Activated CD4-positive, alpha-beta T cell treated with anti-CD3 and anti-CD28 coated beads, Interleukin-2, amount 10 ng/mL, durations not matched to agents 24 days and 14 days (primary cell): Measurements from ENCODE around the gene NCAN. TPM values are rescaled to one million over a fixed set of nuclear protein-coding genes. Genes with fewer than 3 reads are reported as not detected.

Experiments used
- DNase-seq: peaks from one replicate; pipeline ENCODE4 v3.0.0; 2022
- H3K27ac Mint-ChIP-seq: one replicate; pipeline ENCODE4 v1.8.0; 2022; ENCODE audit warnings: mild to moderate bottlenecking, mixed read lengths
- H3K27me3 Mint-ChIP-seq: one replicate; pipeline ENCODE4 v1.8.0; 2022; ENCODE audit warnings: mixed read lengths
- H3K36me3 Mint-ChIP-seq: one replicate; pipeline ENCODE4 v1.8.0; 2022; ENCODE audit warnings: low read depth, mild to moderate bottlenecking, mixed read lengths
- H3K4me1 Mint-ChIP-seq: one replicate; pipeline ENCODE4 v1.8.0; 2021; ENCODE audit warnings: mixed read lengths
- H3K4me3 Mint-ChIP-seq: one replicate; pipeline ENCODE4 v1.8.0; 2022; ENCODE audit warnings: mild to moderate bottlenecking, moderate library complexity, mixed read lengths
- H3K9me3 Mint-ChIP-seq: one replicate; pipeline ENCODE4 v1.8.0; 2021; ENCODE audit warnings: mixed read lengths
- intact Hi-C: fragments of 100-400 bp; cut with micrococcal nuclease; formaldehyde crosslinking; loops from one replicate; pipeline ENCODE4 v1.15.1; 2023
- total RNA-seq: library from RNA; stranded (reverse); gene quantifications from 2 replicates; pipeline ENCODE4 v1.2.3, GENCODE V29; 2022

Gene NCAN
- total RNA-seq, 1 donor from 2014 or later: not detected

DNA sequence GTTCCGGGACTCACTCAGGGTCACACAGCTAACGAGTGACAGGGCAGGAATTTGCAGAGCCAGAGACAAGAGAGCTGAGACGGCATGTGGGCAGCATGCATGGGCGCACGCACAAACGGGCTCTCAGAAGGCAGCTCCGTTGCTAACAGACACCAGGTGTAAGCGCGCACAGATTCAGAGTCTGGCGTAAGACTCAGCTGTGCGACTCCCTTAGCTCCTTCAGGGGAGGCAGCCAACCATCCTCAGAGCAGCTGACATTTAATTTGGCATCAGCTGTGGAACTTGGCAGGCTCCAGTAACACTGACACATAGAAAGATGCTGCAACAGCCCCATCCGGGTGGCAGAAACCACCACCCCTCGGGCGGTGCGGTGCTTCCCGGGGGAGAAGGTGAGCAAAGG, 68.8 kb downstream of the NCAN start:
- DNase-seq: no peak
- intact Hi-C loops: no loop called here
- no peaks in the 10 kb centered on the region for H3K27me3 Mint-ChIP-seq
- no peak overlapping the region for H3K27ac Mint-ChIP-seq
- H3K4me1 Mint-ChIP-seq: no peaks in the 10 kb centered on the region
- peaks cover 28% of the 10 kb centered on the region for H3K36me3 Mint-ChIP-seq
- H3K9me3 Mint-ChIP-seq: peaks cover 3% of the 10 kb centered on the region
- no peak overlapping the region for H3K4me3 Mint-ChIP-seq

GRCh38 chr19:19285686-19286085, 73.9 kb downstream of the NCAN start:
- Mint-ChIP-seq H3K27ac (no peak overlapping the region), H3K4me3 (no peak overlapping the region), H3K4me1 (no peaks in the 10 kb centered on the region), H3K27me3 (no peaks in the 10 kb centered on the region), H3K36me3 (peaks cover 39% of the 10 kb centered on the region), H3K9me3 (peaks cover 3% of the 10 kb centered on the region)
- no peak for DNase-seq
- intact Hi-C loops: no loop called here

DNA sequence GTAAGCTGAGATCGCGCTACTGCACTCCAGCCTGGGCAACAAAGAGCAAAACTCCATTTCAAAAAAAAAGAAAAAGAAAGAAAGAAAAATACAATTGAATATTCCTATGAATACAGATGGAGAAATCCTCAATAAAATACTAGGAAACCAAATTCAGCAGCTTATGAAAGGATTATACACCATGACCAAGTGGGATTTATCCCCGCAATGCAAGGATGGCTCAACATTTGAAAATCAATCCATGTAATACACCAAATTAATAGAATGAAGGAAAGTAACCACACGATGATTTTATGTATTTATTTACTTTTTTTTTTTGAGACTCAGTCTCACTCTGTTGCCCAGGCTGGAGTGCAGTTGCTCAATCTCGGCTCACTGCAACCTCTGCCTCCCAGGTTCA, 80.8 kb downstream of the NCAN start:
- no peaks in the 10 kb centered on the region for H3K9me3 Mint-ChIP-seq
- H3K27ac Mint-ChIP-seq: no peak overlapping the region
- H3K36me3 Mint-ChIP-seq: peaks cover 58% of the 10 kb centered on the region
- no peak overlapping the region for H3K4me3 Mint-ChIP-seq
- no peak for DNase-seq
- no peaks in the 10 kb centered on the region for H3K27me3 Mint-ChIP-seq
- intact Hi-C loops: no loop called here
- no peaks in the 10 kb centered on the region for H3K4me1 Mint-ChIP-seq

DNA sequence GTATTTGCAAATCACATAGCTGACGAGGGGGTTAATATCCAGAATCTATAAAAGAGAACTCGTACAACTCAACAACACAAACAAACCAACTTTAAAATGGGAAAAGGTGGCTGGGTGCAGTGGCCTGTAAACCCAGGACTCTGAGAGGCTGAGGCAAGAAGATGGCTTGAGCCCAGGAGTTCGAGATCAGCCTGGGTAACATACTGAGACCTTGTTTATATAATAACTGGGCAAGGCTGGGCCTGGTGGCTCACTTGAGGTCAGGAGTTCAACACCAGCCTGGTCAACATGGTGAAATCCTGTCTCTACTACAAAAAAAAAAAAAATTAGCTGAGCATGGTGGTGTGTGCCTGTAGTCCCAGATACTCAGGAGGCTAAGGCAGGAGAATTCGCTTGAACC, 83.2 kb downstream of the NCAN start:
- H3K9me3 Mint-ChIP-seq: no peaks in the 10 kb centered on the region
- H3K36me3 Mint-ChIP-seq: peaks cover 56% of the 10 kb centered on the region
- H3K27ac Mint-ChIP-seq: no peak overlapping the region
- no peak overlapping the region for H3K4me3 Mint-ChIP-seq
- no peaks in the 10 kb centered on the region for H3K4me1 Mint-ChIP-seq
- intact Hi-C loops: no loop called here
- no peak for DNase-seq
- H3K27me3 Mint-ChIP-seq: no peaks in the 10 kb centered on the region

DNA sequence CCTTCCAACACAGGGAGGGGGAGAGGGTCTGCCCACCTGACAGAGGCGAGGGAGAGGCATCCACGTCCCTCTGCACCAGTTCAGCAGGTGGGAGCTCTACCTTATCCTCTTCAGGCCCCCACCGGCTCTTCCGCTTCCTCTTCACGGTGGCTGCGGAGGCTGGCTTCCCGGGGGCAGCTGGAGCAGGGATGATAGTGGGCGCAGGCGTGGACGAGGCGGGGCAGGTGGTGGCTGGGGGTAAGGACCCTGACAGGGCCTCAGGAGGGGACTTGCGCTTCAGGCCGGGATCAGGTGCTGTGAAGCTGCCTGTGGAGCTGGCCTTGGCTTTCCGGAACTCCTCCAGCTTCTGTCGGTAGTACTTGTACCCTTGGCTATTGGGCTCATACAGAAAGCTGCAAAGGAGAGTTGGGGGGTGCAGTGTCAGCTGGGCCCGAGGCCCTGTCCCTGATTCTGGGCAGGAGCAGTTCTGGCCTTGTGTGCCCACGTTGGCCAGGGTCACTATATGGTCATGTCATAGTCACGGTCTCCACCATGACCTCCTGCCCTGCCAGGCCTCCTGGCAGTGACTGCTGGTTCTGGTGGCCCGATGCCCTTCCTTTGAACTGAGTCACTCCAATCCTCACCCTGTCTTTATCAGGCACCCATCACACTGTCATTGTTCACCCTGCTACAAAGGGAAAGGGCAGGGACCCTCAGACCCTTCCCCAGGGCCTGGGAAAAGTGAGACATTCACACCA, 85.4 kb downstream of the NCAN start:
- Mint-ChIP-seq H3K4me1 (no peaks in the 10 kb centered on the region), H3K27ac (no peak overlapping the region), H3K27me3 (no peaks in the 10 kb centered on the region), H3K36me3 (peaks cover 48% of the 10 kb centered on the region), H3K9me3 (no peaks in the 10 kb centered on the region), H3K4me3 (no peak overlapping the region)
- DNase-seq: no peak
- intact Hi-C loops: no loop called here

- peaks cover 44% of the 10 kb centered on the region for H3K36me3 Mint-ChIP-seq
- no peaks in the 10 kb centered on the region for H3K27me3 Mint-ChIP-seq
- no peak overlapping the region for H3K27ac Mint-ChIP-seq
These were observed 86.0 kb downstream of the NCAN start for GRCh38 chr19:19297759-19298158.

GRCh38 chr19:19300613-19301012, 88.9 kb downstream of the NCAN start:
- DNase-seq: no peak
- intact Hi-C loops: no loop called here
- Mint-ChIP-seq H3K4me3 (no peak overlapping the region), H3K27me3 (no peaks in the 10 kb centered on the region), H3K9me3 (no peaks in the 10 kb centered on the region), H3K36me3 (peaks cover 30% of the 10 kb centered on the region), H3K27ac (no peak overlapping the region), H3K4me1 (no peaks in the 10 kb centered on the region)

More at GRCh38 chr19:19297759-19298158, 86.0 kb downstream of the NCAN start:
- Mint-ChIP-seq H3K9me3 (no peaks in the 10 kb centered on the region), H3K4me3 (no peak overlapping the region), H3K4me1 (no peaks in the 10 kb centered on the region)
- DNase-seq: no peak
- intact Hi-C loops: no loop called here

Other genes with a start within 250 kb of the NCAN start
- 114 and 128 TPM in 2 replicates for gene SUGP2, start 178.4 kb upstream of the NCAN start, total RNA-seq
- 57.7 and 61.9 TPM in 2 replicates for gene ARMC6, start 178.4 kb upstream of the NCAN start, total RNA-seq
- 8.0 and 8.1 TPM in 2 replicates for gene SLC25A42, start 148.0 kb upstream of the NCAN start, total RNA-seq
- gene TMEM161A, start 73.5 kb upstream of the NCAN start, total RNA-seq: 40.7 and 44.1 TPM in 2 replicates
- 2.9 and 3.0 TPM in 2 replicates for gene MEF2B, start 41.7 kb upstream of the NCAN start, total RNA-seq
- gene BORCS8, start 19.8 kb upstream of the NCAN start, total RNA-seq: 34.8 and 38.9 TPM in 2 replicates
- 111 and 113 TPM in 2 replicates for gene RFXANK, start 19.7 kb upstream of the NCAN start, total RNA-seq
- gene NR2C2AP, start 8.5 kb upstream of the NCAN start, total RNA-seq: 48.3 and 52.3 TPM in 2 replicates
- gene TM6SF2, start 61.3 kb downstream of the NCAN start, total RNA-seq: not detected in 2 replicates
- 71.2 and 72.0 TPM in 2 replicates for gene SUGP1, start 108.6 kb downstream of the NCAN start, total RNA-seq
- 61.8 and 73.0 TPM in 2 replicates for gene MAU2, start 108.9 kb downstream of the NCAN start, total RNA-seq
- gene GATAD2A, start 193.7 kb downstream of the NCAN start, total RNA-seq: 134 and 135 TPM in 2 replicates